SK-N-SH (cell line): Measurements from ENCODE around the gene PSMB4. TPM values are rescaled to one million over a fixed set of nuclear protein-coding genes. Genes with fewer than 3 reads are reported as not detected.
A peak's percentile ranks its signal among the peaks of the same experiment; 100 is the strongest.

Experiments used
- CTCF ChIA-PET: fragments of 300-600, 350-600 bp; formaldehyde crosslinking; extraction: SDS; loops from one replicate; lab custom pipeline; 2021; lab: Yijun Ruan, JAX
- POLR2A ChIA-PET: fragments of 350-600 bp; sonication (Branson Sonifier 250); formaldehyde crosslinking; extraction: SDS; loops from one replicate; lab custom pipeline; 2020; ENCODE audit warnings: antibody characterized with exemption, inconsistent platforms; lab: Yijun Ruan, JAX
- DNase-seq: peaks from one replicate; pipeline ENCODE4 v3.0.0; 2012
- H2AFZ ChIP-seq: fragments of 200-600 bp; sonication (generic); 2 replicates; pipeline ENCODE4 v1.8.1; 2016; ENCODE audit warnings: antibody characterized with exemption, mild to moderate bottlenecking, low read depth
- H3F3A ChIP-seq: fragments of 200-600 bp; sonication (generic); replicated peaks from 2 replicates; pipeline ENCODE3; 2016; ENCODE audit warnings: antibody characterized with exemption, mild to moderate bottlenecking; ENCODE audit not compliant: insufficient read depth
- H3K27ac ChIP-seq, 2 experiments: fragments of 200-500 bp in 1 of 2; fragments of 200-600 bp in 1 of 2; sonication (Bioruptor generic) in 1 of 2; sonication (generic), shearing (Covaris generic) in 1 of 2; 2 replicates each; pipeline versions ENCODE4 v1.5.1 to v1.6.1; 2014 to 2016; ENCODE audit warnings: low read depth in 2 of 2, inconsistent platforms in 1 of 2, low read length in 1 of 2, mild to moderate bottlenecking in 1 of 2, mixed read lengths in 1 of 2
- H3K27me3 ChIP-seq: fragments of 200-600 bp; sonication (generic), shearing (Covaris generic); 2 replicates; pipeline ENCODE4 v1.6.1; 2016; ENCODE audit warnings: mixed run types; ENCODE audit not compliant: insufficient read depth
- H3K36me3 ChIP-seq, 2 experiments: fragments of 200-500 bp in 1 of 2; fragments of 200-600 bp in 1 of 2; sonication (Bioruptor generic) in 1 of 2; sonication (generic) in 1 of 2; replicated peaks in 1 of 2; 2 replicates each; pipeline versions ENCODE3 to v1.5.1; 2014 to 2016; ENCODE audit warnings: low read length in 1 of 2, mild to moderate bottlenecking in 1 of 2; ENCODE audit not compliant: insufficient read depth in 2 of 2, control insufficient read depth in 1 of 2
- H3K4me1 ChIP-seq, 2 experiments: fragments of 200-500 bp in 1 of 2; fragments of 200-600 bp in 1 of 2; sonication (Bioruptor generic) in 1 of 2; sonication (generic), shearing (Covaris generic) in 1 of 2; 2 replicates each; pipeline versions ENCODE4 v1.5.1 to v1.6.1; 2014 to 2016; ENCODE audit warnings: low read depth in 1 of 2, low read length in 1 of 2, mixed run types in 1 of 2; ENCODE audit not compliant: insufficient read depth in 2 of 2, control insufficient read depth in 1 of 2
- H3K4me2 ChIP-seq: fragments of 200-600 bp; sonication (generic), shearing (Covaris generic); 2 replicates; pipeline ENCODE4 v1.6.1; 2017; ENCODE audit warnings: mixed run types
- H3K4me3 ChIP-seq, 2 experiments: fragments of 200-500 bp in 1 of 2; fragments of 200-600 bp in 1 of 2; sonication (Bioruptor generic) in 1 of 2; sonication (generic), shearing (Covaris generic) in 1 of 2; 2 replicates each; pipeline versions ENCODE4 v1.5.1 to v1.8.1; 2014 to 2016; ENCODE audit warnings: low read depth in 2 of 2, inconsistent platforms in 1 of 2, low read length in 1 of 2, mild to moderate bottlenecking in 1 of 2, mixed read lengths in 1 of 2, moderate library complexity in 1 of 2
- H3K79me2 ChIP-seq: fragments of 200-600 bp; sonication (generic); 2 replicates; pipeline ENCODE4 v1.8.1; 2017; ENCODE audit warnings: mild to moderate bottlenecking; ENCODE audit not compliant: insufficient read depth
- H3K9ac ChIP-seq: fragments of 200-600 bp; sonication (generic); 2 replicates; pipeline ENCODE4 v1.6.1; 2017; ENCODE audit warnings: mixed run types
- H3K9me2 ChIP-seq: fragments of 200-600 bp; sonication (generic); 2 replicates; pipeline ENCODE4 v1.6.1; 2017; ENCODE audit warnings: mixed run types
- H3K9me3 ChIP-seq: fragments of 200-600 bp; sonication (generic); 2 replicates; pipeline ENCODE4 v1.6.1; 2017; ENCODE audit warnings: mixed run types, mild to moderate bottlenecking, moderate library complexity
- H4K20me1 ChIP-seq: fragments of 200-600 bp; sonication (generic); 2 replicates; pipeline ENCODE4 v1.6.1; 2017; ENCODE audit warnings: mild to moderate bottlenecking, mixed run types; ENCODE audit not compliant: insufficient read depth
- ELF1 ChIP-seq: IDR thresholded peaks from 2 replicates; pipeline ENCODE4 v1.4.0; 2012
- EZH2phosphoT487 ChIP-seq: fragments of 200-600 bp; sonication (generic); IDR thresholded peaks from 2 replicates; pipeline ENCODE4 v1.6.1; 2017; ENCODE audit warnings: low read depth, mixed run types, mild to moderate bottlenecking, antibody characterized with exemption, moderate library complexity, borderline replicate concordance
- FOSL2 ChIP-seq: IDR thresholded peaks from 2 replicates; pipeline ENCODE4 v1.4.0; 2012; ENCODE audit warnings: low read depth, mild to moderate bottlenecking, moderate library complexity, borderline replicate concordance
- FOXJ3 ChIP-seq: sonication (generic); formaldehyde crosslinking; IDR thresholded peaks from 2 replicates; pipeline ENCODE4 v1.5.1; 2020; ENCODE audit warnings: mild to moderate bottlenecking, missing genetic modification reagents
- FOXM1 ChIP-seq: IDR thresholded peaks from 2 replicates; pipeline ENCODE4 v1.4.0; 2012; ENCODE audit warnings: low read depth, mild to moderate bottlenecking
- GABPA ChIP-seq: IDR thresholded peaks from 2 replicates; pipeline ENCODE4 v1.4.0; 2012; ENCODE audit warnings: low read depth, mild to moderate bottlenecking
- GATA2 ChIP-seq: sonication (generic); formaldehyde crosslinking; IDR thresholded peaks from 2 replicates; pipeline ENCODE4 v1.5.0; 2020; ENCODE audit warnings: mild to moderate bottlenecking, missing genetic modification reagents
- JUND ChIP-seq: IDR thresholded peaks from 2 replicates; pipeline ENCODE4 v1.4.0; 2012
- MXI1 ChIP-seq: IDR thresholded peaks from 2 replicates; pipeline ENCODE4 v1.6.1; 2012; ENCODE audit warnings: mild to moderate bottlenecking, low read depth, low read length, improper control_type of control experiment
- NRF1 ChIP-seq: IDR thresholded peaks from 2 replicates; pipeline ENCODE4 v1.6.1; 2012; ENCODE audit warnings: low read depth, mild to moderate bottlenecking, low read length
- POLR2AphosphoS5 ChIP-seq: IDR thresholded peaks from 2 replicates; pipeline ENCODE4 v1.6.1; 2012; ENCODE audit warnings: low read depth, low read length
- RAD21 ChIP-seq: IDR thresholded peaks from 2 replicates; pipeline ENCODE4 v1.6.1; 2012; ENCODE audit warnings: mild to moderate bottlenecking, low read length
- RFX5 ChIP-seq: IDR thresholded peaks from 2 replicates; pipeline ENCODE4 v1.6.1; 2012; ENCODE audit warnings: mild to moderate bottlenecking, improper control_type of control experiment, low read length
- RXRA ChIP-seq: IDR thresholded peaks from 2 replicates; pipeline ENCODE4 v1.4.0; 2012; ENCODE audit warnings: low read depth, mild to moderate bottlenecking, borderline replicate concordance
- SIN3A ChIP-seq: IDR thresholded peaks from 2 replicates; pipeline ENCODE4 v1.6.1; 2012; ENCODE audit warnings: low read depth, mild to moderate bottlenecking, low read length, moderate library complexity, borderline replicate concordance
- SMC3 ChIP-seq: IDR thresholded peaks from 2 replicates; pipeline ENCODE4 v1.6.1; 2012; ENCODE audit warnings: low read depth, low read length, improper control_type of control experiment
- TAF1 ChIP-seq: IDR thresholded peaks from 2 replicates; pipeline ENCODE4 v1.6.1; 2012; ENCODE audit warnings: low read depth, mild to moderate bottlenecking, low read length, moderate library complexity, borderline replicate concordance
- YY1 ChIP-seq: IDR thresholded peaks from 2 replicates; pipeline ENCODE4 v1.4.0; 2012; ENCODE audit warnings: low read depth, mild to moderate bottlenecking
- WGBS: methylation state at CpG from one replicate; pipeline ENCODE4 v1.1.6; 2017; ENCODE audit warnings: low lambda C conversion rate; 5-methylcytosine and 5-hydroxymethylcytosine counted together
- polyA plus RNA-seq, 3 experiments: library from polyadenylated mRNA; depleted of rRNA; stranded (reverse); fragments of >200 nt; gene quantifications; 2 replicates each; pipeline ENCODE4 v1.2.3, GENCODE V29; 2012
- TF ChIP-seq, protein P1 (sequence below): IDR thresholded peaks from 2 replicates; pipeline ENCODE4 v1.6.1; 2012; ENCODE audit warnings: mild to moderate bottlenecking, low read depth, low read length, moderate library complexity
- TF ChIP-seq, protein P2 (sequence below): fragments of 200-600 bp; sonication (generic); IDR thresholded peaks from 2 replicates; pipeline ENCODE4 v1.6.1; 2017; ENCODE audit warnings: antibody characterized with exemption, mild to moderate bottlenecking, moderate library complexity
- TF ChIP-seq, protein P3 (sequence below): IDR thresholded peaks from 2 replicates; pipeline ENCODE4 v1.4.0; 2012; ENCODE audit warnings: low read depth
- TF ChIP-seq, protein P4 (sequence below): IDR thresholded peaks from 2 replicates; pipeline ENCODE4; 2012

Gene PSMB4
- polyA plus RNA-seq (2012; rRNA removed), result 716 and 754 TPM in 2 replicates
- polyA plus RNA-seq (2012; cell fraction: cytosol; rRNA removed), result 531 and 586 TPM in 2 replicates
- 941 and 989 TPM in 2 replicates for polyA plus RNA-seq (2012; cell fraction: nucleus; rRNA removed)

DNA sequence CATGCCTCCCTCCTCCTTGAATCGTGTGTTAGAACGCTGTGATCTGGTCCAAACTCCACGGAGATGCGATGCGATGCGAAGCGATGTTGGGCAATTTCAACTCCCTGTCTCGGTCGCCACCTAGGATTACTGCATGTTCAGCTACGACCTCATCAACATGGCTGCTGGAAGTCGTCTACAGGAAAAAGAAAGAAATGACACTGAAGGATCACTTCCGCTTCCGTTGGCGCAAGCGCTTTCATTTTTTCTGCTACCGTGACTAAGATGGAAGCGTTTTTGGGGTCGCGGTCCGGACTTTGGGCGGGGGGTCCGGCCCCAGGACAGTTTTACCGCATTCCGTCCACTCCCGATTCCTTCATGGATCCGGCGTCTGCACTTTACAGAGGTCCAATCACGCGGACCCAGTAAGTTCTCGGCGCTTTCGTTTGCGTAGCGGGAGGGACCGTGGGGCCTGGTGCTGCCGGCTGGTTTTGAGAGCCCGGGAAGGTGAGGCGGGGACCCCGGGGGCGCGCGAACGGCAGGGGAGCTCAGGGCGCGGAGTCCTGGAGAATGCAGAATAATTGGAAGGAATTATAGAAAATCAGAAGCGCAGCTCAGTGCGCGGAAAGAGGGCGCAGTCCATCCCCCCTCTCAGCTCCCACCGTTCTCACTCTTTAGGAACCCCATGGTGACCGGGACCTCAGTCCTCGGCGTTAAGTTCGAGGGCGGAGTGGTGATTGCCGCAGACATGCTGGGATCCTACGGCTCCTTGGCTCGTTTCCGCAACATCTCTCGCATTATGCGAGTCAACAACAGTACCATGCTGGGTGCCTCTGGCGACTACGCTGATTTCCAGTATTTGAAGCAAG lies at the start of gene PSMB4:
TSS of gene PSMB4 (plus strand) at position 250 of the 848 bp plus-strand sequence. CDS start at position 265, 15 bp downstream.
- Histone ChIP-seq H3K27ac (peak within 1 kb of the TSS; percentile 82 to 83), H3K4me2 (peak within 1 kb of the TSS; percentile 85), H3K9me2 (no peaks in the 10 kb centered on the region), H3K79me2 (peaks cover 31% of the 10 kb centered on the region), H4K20me1 (peaks cover 4% of the 10 kb centered on the region), H3K9ac (peak within 1 kb of the TSS; percentile 95), H3K27me3 (no peaks in the 10 kb centered on the region), H3K4me1 (peaks cover 11 to 12% of the 10 kb centered on the region in 2 experiments; a peak in 3 of 4 replicates), H3K36me3 (peaks cover 31 to 42% of the 10 kb centered on the region in 2 experiments), H3K4me3 (peak within 1 kb of the TSS; percentile 84 to 90), H3K9me3 (no peaks in the 10 kb centered on the region), H2AFZ (peak within 1 kb of the TSS; percentile 73), H3F3A (peaks cover 36% of the 10 kb centered on the region)
- ChIA-PET POLR2A (interaction anchor here (0.8 to 1.6 kb wide), 8 partner anchors 9 to 210 kb away, joined by 3 to 4 read pairs (median 3); partner anchors contain the start of genes RFX5 and VPS72), CTCF (interaction anchor here (1.0 to 2.5 kb wide), 9 partner anchors 8 to 102 kb away, joined by 3 to 17 read pairs (median 5); no protein-coding TSS in a partner anchor)
- TF ChIP-seq RXRA (no peak), ELF1 (peak; percentile 84), SMC3 (no peak), SIN3A (peak; percentile 41; the same call in 1 of the 2 replicates), FOSL2 (no peak; the same call in 1 of the 2 replicates), RFX5 (peak; percentile 24; the same call in 1 of the 2 replicates), MXI1 (peak; percentile 67; the same call in 1 of the 2 replicates), POLR2AphosphoS5 (peak; percentile 96), YY1 (peak; percentile 98), JUND (no peak), GATA2 (CRISPR knock-in tag) (no peak), TAF1 (peak; percentile 94), FOXJ3 (no peak), FOXM1 (no peak), RAD21 (peak; percentile 64), EZH2phosphoT487 (no peak), NRF1 (peak; percentile 55; the same call in 1 of the 2 replicates), GABPA (peak; percentile 99)
- TF ChIP-seq, protein P1, sequence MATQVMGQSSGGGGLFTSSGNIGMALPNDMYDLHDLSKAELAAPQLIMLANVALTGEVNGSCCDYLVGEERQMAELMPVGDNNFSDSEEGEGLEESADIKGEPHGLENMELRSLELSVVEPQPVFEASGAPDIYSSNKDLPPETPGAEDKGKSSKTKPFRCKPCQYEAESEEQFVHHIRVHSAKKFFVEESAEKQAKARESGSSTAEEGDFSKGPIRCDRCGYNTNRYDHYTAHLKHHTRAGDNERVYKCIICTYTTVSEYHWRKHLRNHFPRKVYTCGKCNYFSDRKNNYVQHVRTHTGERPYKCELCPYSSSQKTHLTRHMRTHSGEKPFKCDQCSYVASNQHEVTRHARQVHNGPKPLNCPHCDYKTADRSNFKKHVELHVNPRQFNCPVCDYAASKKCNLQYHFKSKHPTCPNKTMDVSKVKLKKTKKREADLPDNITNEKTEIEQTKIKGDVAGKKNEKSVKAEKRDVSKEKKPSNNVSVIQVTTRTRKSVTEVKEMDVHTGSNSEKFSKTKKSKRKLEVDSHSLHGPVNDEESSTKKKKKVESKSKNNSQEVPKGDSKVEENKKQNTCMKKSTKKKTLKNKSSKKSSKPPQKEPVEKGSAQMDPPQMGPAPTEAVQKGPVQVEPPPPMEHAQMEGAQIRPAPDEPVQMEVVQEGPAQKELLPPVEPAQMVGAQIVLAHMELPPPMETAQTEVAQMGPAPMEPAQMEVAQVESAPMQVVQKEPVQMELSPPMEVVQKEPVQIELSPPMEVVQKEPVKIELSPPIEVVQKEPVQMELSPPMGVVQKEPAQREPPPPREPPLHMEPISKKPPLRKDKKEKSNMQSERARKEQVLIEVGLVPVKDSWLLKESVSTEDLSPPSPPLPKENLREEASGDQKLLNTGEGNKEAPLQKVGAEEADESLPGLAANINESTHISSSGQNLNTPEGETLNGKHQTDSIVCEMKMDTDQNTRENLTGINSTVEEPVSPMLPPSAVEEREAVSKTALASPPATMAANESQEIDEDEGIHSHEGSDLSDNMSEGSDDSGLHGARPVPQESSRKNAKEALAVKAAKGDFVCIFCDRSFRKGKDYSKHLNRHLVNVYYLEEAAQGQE, result 0 out of 2 replicates have a peak, but pooled peaks have one; percentile 4
- TF ChIP-seq, protein P2, sequence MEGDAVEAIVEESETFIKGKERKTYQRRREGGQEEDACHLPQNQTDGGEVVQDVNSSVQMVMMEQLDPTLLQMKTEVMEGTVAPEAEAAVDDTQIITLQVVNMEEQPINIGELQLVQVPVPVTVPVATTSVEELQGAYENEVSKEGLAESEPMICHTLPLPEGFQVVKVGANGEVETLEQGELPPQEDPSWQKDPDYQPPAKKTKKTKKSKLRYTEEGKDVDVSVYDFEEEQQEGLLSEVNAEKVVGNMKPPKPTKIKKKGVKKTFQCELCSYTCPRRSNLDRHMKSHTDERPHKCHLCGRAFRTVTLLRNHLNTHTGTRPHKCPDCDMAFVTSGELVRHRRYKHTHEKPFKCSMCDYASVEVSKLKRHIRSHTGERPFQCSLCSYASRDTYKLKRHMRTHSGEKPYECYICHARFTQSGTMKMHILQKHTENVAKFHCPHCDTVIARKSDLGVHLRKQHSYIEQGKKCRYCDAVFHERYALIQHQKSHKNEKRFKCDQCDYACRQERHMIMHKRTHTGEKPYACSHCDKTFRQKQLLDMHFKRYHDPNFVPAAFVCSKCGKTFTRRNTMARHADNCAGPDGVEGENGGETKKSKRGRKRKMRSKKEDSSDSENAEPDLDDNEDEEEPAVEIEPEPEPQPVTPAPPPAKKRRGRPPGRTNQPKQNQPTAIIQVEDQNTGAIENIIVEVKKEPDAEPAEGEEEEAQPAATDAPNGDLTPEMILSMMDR, result peak; percentile 49
- TF ChIP-seq, protein P3, sequence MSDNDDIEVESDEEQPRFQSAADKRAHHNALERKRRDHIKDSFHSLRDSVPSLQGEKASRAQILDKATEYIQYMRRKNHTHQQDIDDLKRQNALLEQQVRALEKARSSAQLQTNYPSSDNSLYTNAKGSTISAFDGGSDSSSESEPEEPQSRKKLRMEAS, result peak; percentile 71
- TF ChIP-seq, protein P4, sequence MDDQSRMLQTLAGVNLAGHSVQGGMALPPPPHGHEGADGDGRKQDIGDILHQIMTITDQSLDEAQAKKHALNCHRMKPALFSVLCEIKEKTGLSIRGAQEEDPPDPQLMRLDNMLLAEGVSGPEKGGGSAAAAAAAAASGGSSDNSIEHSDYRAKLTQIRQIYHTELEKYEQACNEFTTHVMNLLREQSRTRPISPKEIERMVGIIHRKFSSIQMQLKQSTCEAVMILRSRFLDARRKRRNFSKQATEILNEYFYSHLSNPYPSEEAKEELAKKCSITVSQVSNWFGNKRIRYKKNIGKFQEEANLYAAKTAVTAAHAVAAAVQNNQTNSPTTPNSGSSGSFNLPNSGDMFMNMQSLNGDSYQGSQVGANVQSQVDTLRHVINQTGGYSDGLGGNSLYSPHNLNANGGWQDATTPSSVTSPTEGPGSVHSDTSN, result 0 out of 2 replicates have a peak, but pooled peaks have one; percentile 27
- DNase-seq, result peak; percentile 85
- WGBS, result 1% methylated on average over 61 of the region's 63 CpGs
